ENCODE measurements around the gene HSF4.
A peak's percentile ranks its signal among the peaks of the same experiment; 100 is the strongest.

DNA sequence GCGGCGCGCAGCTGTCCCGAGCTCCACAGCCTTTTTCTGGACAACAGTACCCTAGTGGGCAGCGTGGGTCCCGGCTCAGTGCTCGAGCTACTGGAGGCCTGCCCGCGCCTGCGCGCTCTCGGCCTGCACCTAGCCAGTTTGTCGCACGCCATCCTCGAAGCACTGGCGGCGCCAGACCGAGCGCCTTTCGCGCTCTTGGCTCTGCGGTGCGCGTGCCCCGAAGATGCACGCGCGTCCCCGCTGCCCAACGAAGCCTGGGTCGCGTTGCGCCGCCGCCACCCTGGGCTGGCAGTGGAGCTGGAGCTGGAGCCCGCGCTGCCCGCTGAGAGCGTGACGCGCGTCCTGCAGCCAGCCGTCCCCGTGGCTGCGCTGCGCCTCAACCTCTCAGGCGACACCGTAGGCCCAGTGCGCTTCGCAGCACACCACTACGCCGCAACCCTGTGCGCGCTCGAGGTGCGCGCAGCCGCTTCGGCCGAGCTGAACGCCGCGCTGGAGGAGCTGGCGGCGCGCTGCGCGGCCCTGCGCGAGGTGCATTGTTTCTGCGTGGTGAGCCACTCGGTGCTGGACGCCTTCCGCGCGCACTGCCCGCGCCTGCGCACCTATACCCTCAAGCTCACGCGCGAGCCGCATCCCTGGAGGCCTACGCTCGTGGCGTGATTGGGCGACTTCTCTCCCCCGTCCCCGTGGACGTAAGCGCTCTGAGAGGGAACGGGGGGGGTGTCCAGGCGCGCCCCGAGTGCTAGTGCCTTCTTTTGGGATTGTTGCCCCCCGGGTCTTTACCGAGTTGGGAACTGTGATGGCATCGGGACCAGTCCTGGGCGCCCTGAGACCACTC, 1.2 kb upstream of the HSF4 start:
- TF ChIP-seq, protein P1, sequence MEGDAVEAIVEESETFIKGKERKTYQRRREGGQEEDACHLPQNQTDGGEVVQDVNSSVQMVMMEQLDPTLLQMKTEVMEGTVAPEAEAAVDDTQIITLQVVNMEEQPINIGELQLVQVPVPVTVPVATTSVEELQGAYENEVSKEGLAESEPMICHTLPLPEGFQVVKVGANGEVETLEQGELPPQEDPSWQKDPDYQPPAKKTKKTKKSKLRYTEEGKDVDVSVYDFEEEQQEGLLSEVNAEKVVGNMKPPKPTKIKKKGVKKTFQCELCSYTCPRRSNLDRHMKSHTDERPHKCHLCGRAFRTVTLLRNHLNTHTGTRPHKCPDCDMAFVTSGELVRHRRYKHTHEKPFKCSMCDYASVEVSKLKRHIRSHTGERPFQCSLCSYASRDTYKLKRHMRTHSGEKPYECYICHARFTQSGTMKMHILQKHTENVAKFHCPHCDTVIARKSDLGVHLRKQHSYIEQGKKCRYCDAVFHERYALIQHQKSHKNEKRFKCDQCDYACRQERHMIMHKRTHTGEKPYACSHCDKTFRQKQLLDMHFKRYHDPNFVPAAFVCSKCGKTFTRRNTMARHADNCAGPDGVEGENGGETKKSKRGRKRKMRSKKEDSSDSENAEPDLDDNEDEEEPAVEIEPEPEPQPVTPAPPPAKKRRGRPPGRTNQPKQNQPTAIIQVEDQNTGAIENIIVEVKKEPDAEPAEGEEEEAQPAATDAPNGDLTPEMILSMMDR (IDR thresholded peaks at IDR 0.05): no peak
- TF ChIP-seq POLR2A (IDR thresholded peaks at IDR 0.05): peak in 1 of 2 donors; percentile 39
